ENCODE measurements around the gene ZBTB26. TPM values are rescaled to one million over a fixed set of nuclear protein-coding genes. Genes with fewer than 3 reads are reported as not detected.
A peak's percentile ranks its signal among the peaks of the same experiment; 100 is the strongest.

Gene ZBTB26
- total and polyA plus RNA-seq, 8 donors = 1.5 to 14.7 (median 6.1) TPM

GRCh38 chr9:122949696-122950095, 18.4 kb upstream of the ZBTB26 start:
- DNase-seq = peak in 1 of 2 donors; percentile 55
- Histone ChIP-seq H3K27me3 (no peaks in the 10 kb centered on the region), H3K36me3 (no peaks in the 10 kb centered on the region), H3K4me3 (no peak overlapping the region), H3K27ac (no peak overlapping the region), H3K9me3 (no peaks in the 10 kb centered on the region), H3K4me1 (peaks cover 31 to 97% (median 60%) of the 10 kb centered on the region in 4 donors)
- TF ChIP-seq, protein P1, sequence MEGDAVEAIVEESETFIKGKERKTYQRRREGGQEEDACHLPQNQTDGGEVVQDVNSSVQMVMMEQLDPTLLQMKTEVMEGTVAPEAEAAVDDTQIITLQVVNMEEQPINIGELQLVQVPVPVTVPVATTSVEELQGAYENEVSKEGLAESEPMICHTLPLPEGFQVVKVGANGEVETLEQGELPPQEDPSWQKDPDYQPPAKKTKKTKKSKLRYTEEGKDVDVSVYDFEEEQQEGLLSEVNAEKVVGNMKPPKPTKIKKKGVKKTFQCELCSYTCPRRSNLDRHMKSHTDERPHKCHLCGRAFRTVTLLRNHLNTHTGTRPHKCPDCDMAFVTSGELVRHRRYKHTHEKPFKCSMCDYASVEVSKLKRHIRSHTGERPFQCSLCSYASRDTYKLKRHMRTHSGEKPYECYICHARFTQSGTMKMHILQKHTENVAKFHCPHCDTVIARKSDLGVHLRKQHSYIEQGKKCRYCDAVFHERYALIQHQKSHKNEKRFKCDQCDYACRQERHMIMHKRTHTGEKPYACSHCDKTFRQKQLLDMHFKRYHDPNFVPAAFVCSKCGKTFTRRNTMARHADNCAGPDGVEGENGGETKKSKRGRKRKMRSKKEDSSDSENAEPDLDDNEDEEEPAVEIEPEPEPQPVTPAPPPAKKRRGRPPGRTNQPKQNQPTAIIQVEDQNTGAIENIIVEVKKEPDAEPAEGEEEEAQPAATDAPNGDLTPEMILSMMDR (IDR thresholded peaks at IDR 0.05) = no peak
- TF ChIP-seq POLR2AphosphoS5 (IDR thresholded peaks at IDR 0.05) (no peak), EP300 (IDR thresholded peaks at IDR 0.05) (no peak), POLR2A (IDR thresholded peaks at IDR 0.05) (no peak)
- intact Hi-C loops (cut with DNase I; ENCODE audit: low total_unique reads) = no loop called here
- WGBS, 5 donors = 75 to 96% (median 82%) methylated on average over 1 of the region's 1 CpG

DNA sequence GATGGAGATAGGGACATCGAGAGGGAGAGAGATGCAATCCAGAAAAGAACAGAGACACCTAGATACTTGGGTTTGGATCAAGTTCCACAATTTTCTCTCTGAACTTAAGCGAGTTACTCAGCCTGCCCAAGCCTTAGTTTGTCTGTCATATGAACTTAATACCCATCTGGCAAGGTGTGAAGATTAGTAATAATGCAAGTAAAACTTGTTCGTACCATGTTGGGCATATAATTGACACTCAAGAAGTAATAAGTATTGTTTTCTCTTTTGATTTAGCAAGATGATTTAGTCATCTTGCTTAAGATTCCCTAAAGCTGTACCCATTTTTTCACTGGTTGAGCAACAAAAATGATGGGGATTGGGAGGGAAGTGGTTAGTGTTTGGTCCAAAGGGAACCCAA, 17.0 kb upstream of the ZBTB26 start:
- Histone ChIP-seq H3K9me3 (no peaks in the 10 kb centered on the region), H3K4me3 (peak overlapping the region in 1 of 4 donors; percentile 18), H3K27ac (peak overlapping the region in 3 of 5 donors; percentile 11 to 63 (median 37)), H3K27me3 (no peaks in the 10 kb centered on the region), H3K36me3 (peaks cover 0 to 5% (median 0%) of the 10 kb centered on the region in 4 donors), H3K4me1 (peaks cover 20 to 97% (median 57%) of the 10 kb centered on the region in 4 donors)
- intact Hi-C loops (cut with DNase I; ENCODE audit: low total_unique reads) = no loop called here
- no peak for DNase-seq
- WGBS, 5 donors = 48 to 81% (median 58%) methylated on average over 3 of the region's 3 CpGs
- TF ChIP-seq EP300 (IDR thresholded peaks at IDR 0.05) (no peak), POLR2AphosphoS5 (IDR thresholded peaks at IDR 0.05) (no peak), POLR2A (IDR thresholded peaks at IDR 0.05) (no peak)
- TF ChIP-seq, protein P1 (IDR thresholded peaks at IDR 0.05) = no peak

GRCh38 chr9:122946461-122947005, 15.2 kb upstream of the ZBTB26 start:
- 24 to 34% (median 30%) methylated on average over 1 of the region's 1 CpG for WGBS, 5 donors
- Histone ChIP-seq H3K27me3 (no peaks in the 10 kb centered on the region), H3K36me3 (peaks cover 0 to 5% (median 0%) of the 10 kb centered on the region in 4 donors), H3K4me1 (peaks cover 28 to 99% (median 70%) of the 10 kb centered on the region in 4 donors), H3K4me3 (no peak overlapping the region), H3K9me3 (no peaks in the 10 kb centered on the region), H3K27ac (peak overlapping the region in 4 of 5 donors; percentile 37 to 73 (median 51))
- peak in 1 of 2 donors; percentile 35 for DNase-seq
- intact Hi-C loops (cut with DNase I; ENCODE audit: low total_unique reads) = no loop called here
- TF ChIP-seq, protein P1 (IDR thresholded peaks at IDR 0.05) = no peak
- TF ChIP-seq POLR2A (IDR thresholded peaks at IDR 0.05) (no peak), POLR2AphosphoS5 (IDR thresholded peaks at IDR 0.05) (no peak), EP300 (IDR thresholded peaks at IDR 0.05) (no peak)

GRCh38 chr9:122944960-122945888, 13.9 kb upstream of the ZBTB26 start:
- H3K36me3 ChIP-seq = peaks cover 0 to 5% (median 0%) of the 10 kb centered on the region in 4 donors
- peaks cover 31 to 93% (median 70%) of the 10 kb centered on the region in 4 donors for H3K4me1 ChIP-seq
- H3K27me3 ChIP-seq = no peaks in the 10 kb centered on the region
- TF ChIP-seq, protein P1 (IDR thresholded peaks at IDR 0.05) = no peak
- TF ChIP-seq EP300 (IDR thresholded peaks at IDR 0.05) = no peak
- TF ChIP-seq POLR2AphosphoS5 (IDR thresholded peaks at IDR 0.05) = no peak
- TF ChIP-seq POLR2A (IDR thresholded peaks at IDR 0.05) = no peak
- H3K27ac ChIP-seq = peak overlapping the region in 4 of 5 donors; percentile 37 to 73 (median 51)
- H3K4me3 ChIP-seq = no peak overlapping the region
- WGBS, 5 donors = 51 to 57% (median 55%) methylated on average over 4 of the region's 4 CpGs
- intact Hi-C loops (cut with DNase I; ENCODE audit: low total_unique reads) = no loop called here
- DNase-seq = peak in 1 of 2 donors; percentile 28
- no peaks in the 10 kb centered on the region for H3K9me3 ChIP-seq
